GM12891 (cell line): ENCODE data around the gene PCDHGB2.
"Not testable (repeated sequence)": the region's sequence is repeated elsewhere in the genome, so short reads cannot be mapped to it uniquely, and the experiment has no call there.

Experiments used
- PAX5 ChIP-seq: IDR thresholded peaks from 2 replicates; pipeline ENCODE4 v1.6.1; 2011; ENCODE audit warnings: low read length, moderate library complexity, mild to moderate bottlenecking; ENCODE audit not compliant: insufficient read depth, severe bottlenecking
- POLR2A ChIP-seq: IDR thresholded peaks from 2 replicates; pipeline ENCODE4 v1.6.1; 2011; ENCODE audit warnings: low read depth, low read length, control low read depth
- POLR2AphosphoS5 ChIP-seq: IDR thresholded peaks from 2 replicates; pipeline ENCODE4 v1.6.1; 2011; ENCODE audit warnings: low read depth, low read length, control low read depth
- POU2F2 ChIP-seq: IDR thresholded peaks from 2 replicates; pipeline ENCODE4 v1.6.1; 2011; ENCODE audit warnings: low read depth, mild to moderate bottlenecking, control low read depth, low read length, moderate library complexity
- TAF1 ChIP-seq: IDR thresholded peaks from 2 replicates; pipeline ENCODE4 v1.6.1; 2011; ENCODE audit warnings: low read depth, low read length, control low read depth

DNA sequence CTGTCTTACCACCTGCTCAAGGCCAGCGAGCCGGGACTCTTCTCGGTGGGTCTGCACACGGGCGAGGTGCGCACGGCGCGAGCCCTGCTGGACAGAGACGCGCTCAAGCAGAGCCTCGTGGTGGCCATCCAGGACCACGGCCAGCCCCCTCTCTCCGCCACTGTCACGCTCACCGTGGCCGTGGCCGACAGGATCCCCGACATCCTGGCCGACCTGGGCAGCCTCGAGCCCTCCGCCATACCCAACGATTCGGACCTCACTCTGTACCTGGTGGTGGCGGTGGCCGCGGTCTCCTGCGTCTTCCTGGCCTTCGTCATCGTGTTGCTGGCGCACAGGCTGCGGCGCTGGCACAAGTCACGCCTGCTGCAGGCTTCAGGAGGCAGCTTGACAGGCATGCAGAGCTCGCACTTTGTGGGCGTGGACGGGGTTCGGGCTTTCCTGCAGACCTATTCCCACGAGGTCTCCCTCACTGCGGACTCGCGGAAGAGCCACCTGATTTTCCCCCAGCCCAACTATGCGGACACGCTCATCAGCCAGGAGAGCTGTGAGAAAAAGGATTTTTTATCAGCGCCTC is 18.9 kb upstream of the PCDHGB2 start:
- TF ChIP-seq TAF1, POU2F2, POLR2AphosphoS5, POLR2A, PAX5: not testable (repeated sequence)
